NCI-H2107 treated with DMSO at 0.1 percent for 48 hours (cell line): ENCODE results near the gene GLIPR1L1.
A peak's percentile ranks its signal among the peaks of the same experiment; 100 is the strongest.

ENCODE experiments used
- DNase-seq: peaks from one replicate; lab custom pipeline; 2025; ENCODE audit not compliant: unreplicated experiment; lab: John Stamatoyannopoulos, UW

GLIPR1L1 gene

GRCh38 chr12:75349946-75350345 is 15.5 kb downstream of the GLIPR1L1 start:
- no peak for DNase-seq

- no peak for DNase-seq
Observed at GRCh38 chr12:75350413-75350812, 15.9 kb downstream of the GLIPR1L1 start.

GRCh38 chr12:75354011-75354410 is 19.5 kb downstream of the GLIPR1L1 start:
- DNase-seq = no peak

- DNase-seq = no peak
Observed at GRCh38 chr12:75360920-75361319, 26.4 kb downstream of the GLIPR1L1 start.

GRCh38 chr12:75361408-75361807 is 26.9 kb downstream of the GLIPR1L1 start:
- DNase-seq = no peak

GRCh38 chr12:75364919-75365318 is 30.4 kb downstream of the GLIPR1L1 start:
- no peak for DNase-seq

GRCh38 chr12:75366629-75367028 is 32.2 kb downstream of the GLIPR1L1 start:
- no peak for DNase-seq

GRCh38 chr12:75374971-75375370 is 40.5 kb downstream of the GLIPR1L1 start:
- no peak for DNase-seq

GRCh38 chr12:75378354-75378753 is 43.9 kb downstream of the GLIPR1L1 start:
- DNase-seq = no peak

GRCh38 chr12:75389061-75389460 is 54.6 kb downstream of the GLIPR1L1 start:
- DNase-seq = no peak

GRCh38 chr12:75389706-75390105 is 55.2 kb downstream of the GLIPR1L1 start:
- DNase-seq = no peak

GRCh38 chr12:75390156-75390898 is 55.9 kb downstream of the GLIPR1L1 start:
- DNase-seq = no peak

GRCh38 chr12:75390899-75391538 is 56.5 kb downstream of the GLIPR1L1 start, which contains the start of gene GLIPR1L2:
TSS of gene GLIPR1L2 (plus strand) at chr12:75391089. CDS start at chr12:75391117, 28 bp downstream.
- DNase-seq = peak; percentile 96

GRCh38 chr12:75404231-75404630 is 69.8 kb downstream of the GLIPR1L1 start:
- DNase-seq = no peak

- DNase-seq = no peak
Observed at GRCh38 chr12:75407683-75408082, 73.2 kb downstream of the GLIPR1L1 start.

GRCh38 chr12:75409830-75410229 is 75.4 kb downstream of the GLIPR1L1 start:
- DNase-seq = no peak

- DNase-seq = no peak
Observed at GRCh38 chr12:75414671-75415070, 80.2 kb downstream of the GLIPR1L1 start.

- no peak for DNase-seq
Observed at GRCh38 chr12:75419841-75420240, 85.4 kb downstream of the GLIPR1L1 start.
